K562 (cell line): Measurements from ENCODE around the gene PDE1C. TPM values are rescaled to one million over a fixed set of nuclear protein-coding genes. Genes with fewer than 3 reads are reported as not detected.

Experiments
- ATAC-seq: fragments of 200-7000 bp; cut with Tn5 transposase; 3 replicates; pipeline ENCODE4 v1.9.1; 2020; ENCODE audit warnings: moderate library complexity
- BruUV-seq: library from RNA; stranded (reverse); fragments of 400-500 nt; replicated peaks from 2 replicates; lab custom pipeline; 2021; lab: Mats Ljungman, UMichigan
- CTCF ChIA-PET: fragments of 300-600 bp; formaldehyde crosslinking; extraction: SDS; loops from one replicate; lab custom pipeline; 2021; ENCODE audit warnings: low intra/inter-chr PET ratio; lab: Yijun Ruan, JAX
- POLR2A ChIA-PET: fragments of 300-600, 350-650 bp; sonication (Branson Sonifier 250); formaldehyde crosslinking; extraction: SDS; loops from one replicate; lab custom pipeline; 2021; ENCODE audit warnings: antibody characterized with exemption, inconsistent platforms; lab: Yijun Ruan, JAX
- DNase-seq, 4 experiments: peaks; one replicate each; pipeline versions ENCODE4 v3.0.0 to v3.0.0-alpha.2; 2011 to 2018; ENCODE audit warnings: low spot score in 3 of 4, mixed read lengths in 3 of 4; ENCODE audit errors: extremely low read depth in 1 of 4
- FAIRE-seq: peaks from 2 replicates; lab custom pipeline; 2011; peaks lifted over from hg19 to GRCh38; lab: Jason Lieb, UNC
- H2AFZ ChIP-seq: 2 replicates; pipeline ENCODE4 v1.6.0; 2011; ENCODE audit warnings: low read depth, low read length, control low read depth, inconsistent platforms
- H3K27ac ChIP-seq: fragments of 200-600 bp; 3 replicates; pipeline ENCODE4 v1.8.0; 2011; ENCODE audit warnings: low read depth, mild to moderate bottlenecking, control low read depth, inconsistent platforms, low read length, moderate library complexity, mixed read lengths; ENCODE audit errors: extremely low read depth
- H3K27me3 ChIP-seq, 2 experiments: fragments of 300-600 bp in 1 of 2; 2 replicates in 1 of 2; 3 replicates in 1 of 2; pipeline versions ENCODE4 v1.6.0 to v1.8.0; 2011; ENCODE audit warnings: inconsistent platforms in 2 of 2, low read length in 2 of 2, mild to moderate bottlenecking in 1 of 2, mixed read lengths in 1 of 2, moderate library complexity in 1 of 2; ENCODE audit not compliant: control insufficient read depth in 2 of 2, insufficient read depth in 2 of 2
- H3K36me3 ChIP-seq: fragments of 300-600 bp; 3 replicates; pipeline ENCODE4 v1.8.0; 2011; ENCODE audit warnings: mild to moderate bottlenecking, low read length, inconsistent platforms; ENCODE audit not compliant: control insufficient read depth, insufficient read depth
- H3K4me1 ChIP-seq, 2 experiments: fragments of 200-600 bp in 1 of 2; replicated peaks in 1 of 2; 2 replicates in 1 of 2; 3 replicates in 1 of 2; pipeline versions ENCODE4 v1.5.1 to v1.8.0; 2011; ENCODE audit warnings: inconsistent platforms in 2 of 2, low read length in 2 of 2, mild to moderate bottlenecking in 1 of 2, mixed read lengths in 1 of 2, moderate library complexity in 1 of 2; ENCODE audit not compliant: control insufficient read depth in 2 of 2, insufficient read depth in 2 of 2
- H3K4me2 ChIP-seq: 2 replicates; pipeline ENCODE4 v1.6.1; 2011; ENCODE audit warnings: low read length, control low read depth, inconsistent platforms, mixed read lengths; ENCODE audit not compliant: insufficient read depth
- H3K4me3 ChIP-seq: fragments of 200-600 bp; sonication (generic), shearing (Covaris generic); 2 replicates; pipeline ENCODE4 v1.5.1; 2016; ENCODE audit warnings: control low read depth, inconsistent platforms
- H3K79me2 ChIP-seq: fragments of 200-600 bp; 3 replicates; pipeline ENCODE4 v1.8.0; 2011; ENCODE audit warnings: low read length, inconsistent platforms; ENCODE audit not compliant: control insufficient read depth, insufficient read depth
- H3K9ac ChIP-seq, 2 experiments: 2 replicates each; pipeline versions ENCODE4 v1.6.0 to v1.6.1; 2011; ENCODE audit warnings: low read depth in 2 of 2, low read length in 2 of 2, control low read depth in 1 of 2, inconsistent platforms in 1 of 2, mild to moderate bottlenecking in 1 of 2, mixed read lengths in 1 of 2; ENCODE audit not compliant: insufficient read depth in 1 of 2
- H3K9me1 ChIP-seq: one replicate; pipeline ENCODE4 v1.6.0; 2011; ENCODE audit warnings: inconsistent platforms, mild to moderate bottlenecking, low read length, moderate library complexity; ENCODE audit not compliant: control insufficient read depth, insufficient read depth
- H3K9me3 ChIP-seq: replicated peaks from 2 replicates; pipeline ENCODE4 v1.5.1; 2011; ENCODE audit warnings: low read depth, low read length, inconsistent platforms; ENCODE audit not compliant: control insufficient read depth, insufficient read depth
- H4K20me1 ChIP-seq: replicated peaks from 2 replicates; pipeline ENCODE4 v1.6.1; 2011; ENCODE audit warnings: low read length, inconsistent platforms, mixed read lengths; ENCODE audit not compliant: control insufficient read depth, insufficient read depth
- CBFA2T3 ChIP-seq: fragments of 450-650 bp; IDR thresholded peaks from 2 replicates; pipeline ENCODE4 v1.6.1; 2017
- FOXA3 ChIP-seq, 2 experiments: fragments of 450-650 bp in 1 of 2; sonication (generic) in 1 of 2; formaldehyde crosslinking; IDR thresholded peaks in 1 of 2; conservative IDR thresholded peaks in 1 of 2; 2 replicates each; pipeline versions ENCODE4 v1.4.0 to v1.8.0; 2020 to 2022; ENCODE audit warnings: mild to moderate bottlenecking in 2 of 2, missing genetic modification reagents in 1 of 2
- KDM2B ChIP-seq: fragments of 250-450 bp; sonication (Bioruptor Pico); IDR thresholded peaks from 2 replicates; pipeline ENCODE4 v1.8.0; 2021; ENCODE audit warnings: mild to moderate bottlenecking, moderate library complexity
- MIER1 ChIP-seq: fragments of 450-650 bp; IDR thresholded peaks from 2 replicates; pipeline ENCODE4 v1.6.1; 2016; ENCODE audit warnings: antibody characterized with exemption, mild to moderate bottlenecking, low read depth
- RBFOX2 ChIP-seq: fragments of 200-400 bp; formaldehyde crosslinking; IDR thresholded peaks from 2 replicates; pipeline ENCODE4 v1.6.1; 2017; ENCODE audit warnings: low read depth, mild to moderate bottlenecking, low read length, moderate library complexity
- RBM34 ChIP-seq: fragments of 200-400 bp; formaldehyde crosslinking; IDR thresholded peaks from 2 replicates; pipeline ENCODE4 v1.6.1; 2018; ENCODE audit warnings: low read length, borderline replicate concordance; ENCODE audit not compliant: insufficient read depth
- RBM39 ChIP-seq: fragments of 200-400 bp; formaldehyde crosslinking; optimal IDR thresholded peaks from 2 replicates; pipeline ENCODE3; 2018; ENCODE audit warnings: low read depth, low read length
- ZBTB8A ChIP-seq: fragments of 450-650 bp; IDR thresholded peaks from 2 replicates; pipeline ENCODE4 v1.6.1; 2018; ENCODE audit warnings: mild to moderate bottlenecking, moderate library complexity; ENCODE audit not compliant: partially characterized antibody
- ZNF699 ChIP-seq: fragments of 250-450 bp; sonication (Bioruptor Pico); IDR thresholded peaks from 2 replicates; pipeline ENCODE4 v1.8.0; 2021; ENCODE audit warnings: mild to moderate bottlenecking, moderate library complexity; ENCODE audit not compliant: insufficient replicate concordance
- WGBS: fragments of 100-300 bp; shearing (Covaris generic); methylation state at CpG from one replicate; pipeline ENCODE4 v1.1.6; 2016; ENCODE audit warnings: low coverage, mixed read lengths; ENCODE audit not compliant: insufficient coverage; ENCODE audit errors: missing lambda C conversion rate; 5-methylcytosine and 5-hydroxymethylcytosine counted together
- in situ Hi-C: fragments of 300-500 bp; cut with MboI; formaldehyde crosslinking; loops from 4 replicates; pipeline ENCODE4 v1.15.0; 2018; ENCODE audit warnings: inconsistent platforms, mixed read lengths
- intact Hi-C: fragments of 100-400 bp; cut with micrococcal nuclease; formaldehyde crosslinking; loops from 2 replicates; pipeline ENCODE4 v1.14.2; 2022
- polyA plus RNA-seq, 8 experiments: library from polyadenylated mRNA; depleted of rRNA in 4 of 8; stranded (reverse) in 5 of 8; unstranded in 3 of 8; fragments of >200 nt; fragmentation: Nextera tagmentation in 2 of 8; fragmentation: Illumina TruSeq in 1 of 8; extraction: Ambion mirVana in 2 of 8; extraction: Trizol in 1 of 8; gene quantifications; 2 replicates each; pipeline versions ENCODE4 v1.2.1 to v1.2.3, GENCODE V29; 2011 to 2014; ENCODE audit warnings: inconsistent platforms in 1 of 8, missing spikeins in 1 of 8
- total RNA-seq, 7 experiments: library from RNA; depleted of rRNA in 6 of 7; stranded (reverse); fragments of >200 nt in 6 of 7; fragmentation: Illumina TruSeq in 2 of 7; extraction: Trizol in 2 of 7; gene quantifications; 2 replicates each; pipeline versions ENCODE4 v1.2.1 to v1.2.3, GENCODE V29; 2011 to 2021; ENCODE audit warnings: low replicate concordance in 1 of 7

Gene PDE1C
- total and polyA plus RNA-seq, 9 of the 15 experiments (the other 6 are each of a cell fraction or from before 2014, with no cell fraction given): under 0.01 to 0.01 TPM; not detected in 7

GRCh38 chr7:31957756-31958155 is 112.5 kb downstream of the PDE1C start:
- DNase-seq: no peak
- no TSS peak for BruUV-seq
- FAIRE-seq: no peak
- Histone ChIP-seq H3K9me3 (no peaks in the 10 kb centered on the region), H2AFZ (no peak overlapping the region), H3K4me2 (no peak overlapping the region), H3K4me1 (no peaks in the 10 kb centered on the region), H3K79me2 (no peaks in the 10 kb centered on the region), H3K27me3 (no peaks in the 10 kb centered on the region), H3K36me3 (no peaks in the 10 kb centered on the region), H3K9me1 (no peaks in the 10 kb centered on the region), H3K9ac (no peak overlapping the region), H3K4me3 (no peak overlapping the region), H3K27ac (no peak overlapping the region), H4K20me1 (no peaks in the 10 kb centered on the region)
- POLR2A ChIA-PET: no interaction called here
- intact Hi-C loops: no loop called here
- in situ Hi-C loops: no loop called here
- no peak for TF ChIP-seq ZNF699 (CRISPR knock-in tag)
- TF ChIP-seq CBFA2T3: no peak
- TF ChIP-seq RBM39: no peak
- TF ChIP-seq ZBTB8A: no peak
- TF ChIP-seq RBM34: no peak
- no peak for TF ChIP-seq MIER1
- TF ChIP-seq RBFOX2: no peak
- no peak for TF ChIP-seq FOXA3 (CRISPR knock-in tag; conservative IDR thresholded peaks at IDR 0.05 in 1 of 2, IDR thresholded peaks at IDR 0.05 in 1 of 2)
- no peak for TF ChIP-seq KDM2B
- ATAC-seq: no peak
- CTCF ChIA-PET: no interaction called here
- WGBS: 0% methylated on average over 2 of the region's 2 CpGs
